Measurements from ENCODE around the gene FXYD6.
A peak's percentile ranks its signal among the peaks of the same experiment; 100 is the strongest.

FXYD6 gene

DNA sequence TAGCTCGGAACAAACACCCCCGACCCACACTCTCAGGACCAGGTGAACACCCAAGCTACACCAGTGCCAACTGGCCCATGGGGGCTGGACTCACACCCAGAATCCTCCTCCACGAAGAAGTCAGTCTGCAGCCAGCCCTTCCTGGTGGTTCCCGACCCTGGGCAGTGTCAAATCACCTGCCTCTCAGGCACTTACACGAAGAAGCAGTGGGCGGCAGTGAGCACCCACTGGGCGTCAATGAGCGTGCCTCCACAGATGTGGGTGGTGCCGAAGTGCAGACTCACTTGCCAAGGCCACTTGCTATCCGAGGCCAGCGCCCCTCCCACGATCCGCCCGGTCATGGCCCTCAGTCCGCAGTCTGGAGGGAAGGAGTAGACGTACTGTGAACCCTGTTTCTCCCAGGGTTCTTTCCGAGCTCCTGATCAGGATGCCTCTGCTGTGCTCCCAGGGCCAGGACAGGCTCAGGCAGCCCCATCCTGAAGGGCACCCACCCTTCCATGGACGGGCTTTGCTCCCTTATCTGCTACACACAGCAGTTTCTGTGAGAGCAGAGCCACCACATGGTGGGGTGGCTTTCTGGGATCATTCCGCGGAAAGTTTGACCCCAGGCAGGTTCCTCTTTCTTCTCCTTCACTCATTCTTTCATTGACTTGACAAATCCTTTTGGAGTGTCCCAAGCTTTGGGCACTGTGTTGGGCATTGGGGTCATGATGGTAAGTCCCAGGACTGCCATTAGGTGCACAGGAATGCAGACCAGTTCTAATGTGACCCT, 33.3 kb upstream of the FXYD6 start:
- DNase-seq, result no peak

- DNase-seq, result no peak
Measured at GRCh38 chr11:117908959-117909610, 32.6 kb upstream of the FXYD6 start.

GRCh38 chr11:117908109-117908895, 31.8 kb upstream of the FXYD6 start:
- no peak for DNase-seq

- DNase-seq, result peak; percentile 97
Measured at GRCh38 chr11:117907276-117908108, 31.0 kb upstream of the FXYD6 start.

GRCh38 chr11:117906710-117907109, 30.3 kb upstream of the FXYD6 start:
- no peak for DNase-seq

GRCh38 chr11:117906126-117906525, 29.7 kb upstream of the FXYD6 start:
- no peak for DNase-seq

- DNase-seq, result no peak
Measured at GRCh38 chr11:117905524-117905923, 29.1 kb upstream of the FXYD6 start.

DNA sequence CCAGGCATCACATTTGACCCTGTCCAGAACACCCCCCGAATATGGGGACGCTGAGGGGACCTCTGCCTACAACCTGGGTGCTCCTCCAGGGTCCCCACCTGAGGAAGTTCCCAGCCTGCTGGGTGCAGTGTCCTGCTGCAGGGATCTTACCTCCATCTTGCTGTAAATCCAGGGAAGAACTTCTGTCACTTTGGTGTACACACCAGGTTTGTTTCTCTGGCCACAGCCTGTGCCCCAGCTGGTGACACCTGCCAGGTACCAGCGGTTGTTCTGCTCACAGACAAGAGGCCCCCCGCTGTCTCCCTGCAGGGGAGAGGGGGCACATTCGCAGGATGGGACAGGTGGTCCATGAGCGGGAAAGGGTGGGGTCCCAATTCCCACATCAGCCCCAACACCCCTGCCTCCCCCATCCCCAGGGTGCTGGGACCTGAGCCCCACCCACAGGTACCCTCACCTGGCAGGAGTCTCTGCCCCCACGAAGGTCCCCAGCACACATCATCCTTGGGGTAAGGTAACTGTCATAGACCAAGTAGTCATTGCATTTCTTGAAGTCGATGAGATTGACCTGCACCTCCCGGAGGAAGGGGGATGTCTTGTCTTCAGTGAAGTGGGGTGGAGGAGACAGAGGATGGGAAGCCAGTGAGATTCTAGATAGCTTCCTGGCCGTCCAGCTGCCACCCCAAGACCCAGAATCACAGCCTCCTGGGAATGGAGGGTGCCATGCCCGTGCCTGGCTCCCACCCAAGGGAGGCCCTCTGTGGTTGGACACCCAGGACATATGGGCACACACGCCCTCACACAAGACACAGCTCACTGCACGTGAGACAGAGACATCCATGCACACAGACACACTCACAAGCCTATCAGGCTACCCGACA, 27.3 kb upstream of the FXYD6 start:
- no peak for DNase-seq

DNA sequence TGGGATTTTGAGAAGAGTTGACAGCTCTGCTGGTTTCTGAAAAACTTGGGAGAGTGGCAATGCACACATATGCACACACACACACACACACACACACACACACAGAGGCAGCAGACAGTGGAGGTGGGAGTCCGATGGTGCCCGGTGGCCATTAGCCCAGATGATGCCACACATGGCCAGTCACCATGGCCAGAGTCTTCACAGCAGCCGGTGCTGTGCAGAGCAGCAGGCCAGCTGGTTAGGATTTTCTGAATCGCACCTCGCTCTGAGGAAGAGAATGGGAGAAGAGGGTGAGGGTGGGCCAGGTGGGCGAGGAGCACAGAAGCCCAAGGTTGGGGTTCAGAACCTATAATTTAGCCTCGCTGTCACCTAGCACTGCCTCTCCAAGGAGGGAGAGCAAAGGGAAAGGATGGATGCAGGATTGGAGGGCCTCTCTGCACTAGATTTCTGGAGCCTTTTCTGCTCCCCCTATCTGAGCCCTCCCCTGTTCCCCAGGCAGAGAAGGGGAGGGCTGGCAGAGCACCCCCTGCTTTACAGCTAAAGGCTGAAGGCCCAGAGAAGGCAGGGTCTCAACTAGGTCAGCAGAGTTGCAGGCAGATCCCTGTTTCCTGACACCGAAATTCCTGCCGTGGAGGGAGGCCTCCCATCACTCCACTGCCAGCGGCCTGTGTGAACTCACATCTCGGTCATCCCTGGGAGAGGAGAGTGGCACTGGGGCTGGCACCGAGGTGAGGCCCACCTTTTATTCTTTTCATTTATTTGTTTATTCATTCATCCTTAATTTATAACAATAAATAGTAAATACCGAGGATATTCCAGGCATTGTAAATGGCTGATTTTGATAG, 25.8 kb upstream of the FXYD6 start:
- DNase-seq, result no peak

DNA sequence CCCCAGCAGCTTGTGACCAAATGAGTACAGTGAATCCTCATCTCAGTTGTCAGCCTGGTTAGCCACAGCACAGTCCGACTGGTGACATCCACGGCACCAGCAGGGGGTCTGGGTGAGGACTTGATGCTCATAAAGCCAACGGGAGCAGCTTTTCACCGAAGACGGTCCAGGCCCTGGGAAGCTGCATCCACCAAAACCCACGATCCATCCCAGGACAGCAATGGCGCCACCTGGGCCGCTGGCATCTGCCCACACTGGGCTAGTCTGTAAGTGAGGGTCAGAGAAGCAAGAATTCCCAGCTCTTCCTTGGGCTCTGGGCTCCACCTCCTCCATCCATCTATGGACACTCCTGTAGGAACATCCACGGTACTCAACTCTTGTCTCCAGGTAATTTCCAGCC, 25.1 kb upstream of the FXYD6 start:
- no peak for DNase-seq

DNA sequence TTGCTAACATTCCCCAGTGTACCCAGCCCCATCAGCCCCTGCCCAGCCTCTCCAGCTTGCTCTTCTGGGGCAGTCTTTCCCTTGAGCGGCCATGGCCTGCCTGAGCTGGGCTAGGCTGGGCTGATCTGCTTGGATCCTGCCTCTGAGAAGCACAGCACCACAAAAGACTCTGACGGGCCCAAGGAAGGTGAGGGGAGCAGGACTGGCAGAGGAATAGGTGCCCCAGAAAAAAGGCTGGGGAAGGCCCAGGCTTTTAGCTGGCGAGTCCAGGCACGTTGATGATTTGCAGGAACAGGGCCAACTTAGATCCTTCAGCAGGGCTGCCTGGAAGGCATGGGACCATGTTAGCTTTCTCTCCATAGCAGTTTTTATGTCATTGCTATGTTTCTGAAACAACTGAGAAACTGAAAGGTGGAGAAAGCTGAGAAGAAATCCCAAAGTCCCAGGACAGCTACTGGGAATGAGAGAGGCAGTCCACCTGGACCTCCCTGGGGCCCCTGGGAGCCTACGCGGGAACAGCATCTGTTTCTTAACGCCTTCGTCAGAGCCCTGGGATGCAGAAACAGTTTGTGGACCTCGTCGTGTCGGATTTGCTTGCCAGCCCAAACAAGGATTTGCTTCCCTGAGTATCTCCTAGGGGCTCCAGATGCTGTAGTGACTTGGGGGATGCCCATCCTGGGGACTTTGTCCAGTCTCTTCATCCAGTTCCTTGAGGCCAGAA, 24.4 kb upstream of the FXYD6 start:
- peak; percentile 52 for DNase-seq

- DNase-seq, result no peak
Measured at GRCh38 chr11:117900121-117900648, 23.7 kb upstream of the FXYD6 start.

GRCh38 chr11:117898059-117898458, 21.6 kb upstream of the FXYD6 start:
- no peak for DNase-seq

DNA sequence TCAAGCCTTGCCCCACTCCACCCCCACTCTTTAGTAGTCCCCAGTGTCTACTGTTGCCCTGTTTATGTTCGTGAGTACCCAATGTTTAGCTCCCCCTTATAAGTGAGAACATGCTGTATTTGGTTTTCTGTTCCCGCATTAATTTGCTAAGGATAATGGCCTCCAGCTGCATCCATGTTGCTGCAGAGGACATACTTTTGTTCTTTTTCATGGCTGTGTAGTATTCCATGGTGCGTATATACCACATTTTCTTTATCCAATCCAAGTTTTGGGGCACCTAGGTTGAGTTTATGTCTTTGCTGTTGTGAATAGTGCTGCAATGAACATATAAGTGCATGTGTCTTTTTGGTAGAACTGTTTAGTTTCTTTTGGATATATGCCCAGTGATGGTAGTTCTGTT, 16.2 kb upstream of the FXYD6 start:
- no peak for DNase-seq

DNA sequence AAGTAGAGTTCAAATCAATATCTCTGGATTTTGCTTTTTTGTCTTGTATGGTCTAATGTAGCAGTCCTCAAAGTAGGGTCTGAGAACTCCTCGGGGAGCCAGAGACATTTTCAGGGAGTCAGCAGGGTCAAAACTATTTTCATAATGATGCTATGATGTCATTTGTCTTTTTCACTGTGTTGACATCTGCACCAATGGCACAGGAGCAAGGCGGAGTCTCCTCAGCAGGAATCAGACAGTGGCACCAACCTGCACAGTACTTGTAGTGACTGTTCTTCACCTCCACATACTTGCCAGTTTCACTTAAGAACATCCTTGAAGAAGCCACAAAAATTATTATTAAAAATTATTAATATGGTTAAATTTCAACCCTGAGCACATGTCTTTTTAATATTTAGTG, 14.9 kb upstream of the FXYD6 start:
- no peak for DNase-seq

DNA sequence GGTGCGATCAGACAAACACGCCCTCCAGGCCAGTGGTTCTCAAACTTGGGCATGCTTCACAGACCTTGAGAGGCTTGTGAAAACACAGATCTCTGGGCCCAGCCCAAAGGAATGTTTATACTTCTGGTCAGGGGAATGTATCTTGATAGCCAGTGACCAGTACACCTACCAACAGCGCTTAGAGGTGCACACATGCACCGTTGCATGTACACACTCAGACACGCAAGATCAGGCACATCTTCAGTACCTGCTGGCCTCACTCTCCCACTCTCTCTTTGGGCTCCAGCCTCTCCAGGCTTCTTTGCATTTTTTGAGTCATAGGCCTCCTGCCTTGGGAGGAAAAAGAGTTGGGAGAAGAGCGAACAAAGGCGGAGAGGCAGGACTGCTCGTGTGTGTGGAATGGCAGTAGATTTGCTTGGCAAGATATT, 11.7 kb upstream of the FXYD6 start:
- no peak for DNase-seq

DNA sequence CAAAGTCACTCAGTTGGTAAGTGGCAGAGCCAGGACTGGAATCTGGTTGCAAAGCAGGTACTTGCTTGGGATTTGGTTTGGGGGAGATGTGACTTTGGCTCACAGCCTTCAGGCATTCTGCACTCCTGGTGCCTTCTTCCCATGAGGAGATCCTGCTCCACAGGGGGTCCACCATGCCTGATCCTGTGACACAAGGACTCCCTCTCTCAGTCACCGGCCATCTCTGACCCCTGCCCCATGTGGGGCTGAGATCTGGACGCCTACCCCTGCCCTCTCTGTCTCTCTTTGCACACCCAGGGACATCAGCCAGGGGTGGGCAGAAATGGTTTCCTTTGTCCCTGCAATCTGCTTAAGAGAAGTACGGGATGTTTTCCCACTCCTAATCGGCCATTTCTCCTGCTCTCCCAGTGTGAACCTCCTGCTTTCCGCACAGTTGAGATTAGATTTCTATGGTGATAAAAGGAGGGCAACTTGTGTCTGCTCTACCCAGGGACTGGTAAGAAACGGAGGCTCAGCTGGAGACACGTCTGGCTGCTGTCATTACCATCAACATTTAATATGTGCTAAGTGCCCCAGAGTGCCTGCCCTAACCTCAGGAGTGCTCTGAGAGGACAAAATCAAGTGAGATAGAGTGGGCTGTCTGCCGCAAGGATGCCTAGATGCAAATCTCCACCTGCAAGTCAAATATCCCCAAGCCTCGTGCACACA, 11.1 kb upstream of the FXYD6 start:
- no peak for DNase-seq

DNA sequence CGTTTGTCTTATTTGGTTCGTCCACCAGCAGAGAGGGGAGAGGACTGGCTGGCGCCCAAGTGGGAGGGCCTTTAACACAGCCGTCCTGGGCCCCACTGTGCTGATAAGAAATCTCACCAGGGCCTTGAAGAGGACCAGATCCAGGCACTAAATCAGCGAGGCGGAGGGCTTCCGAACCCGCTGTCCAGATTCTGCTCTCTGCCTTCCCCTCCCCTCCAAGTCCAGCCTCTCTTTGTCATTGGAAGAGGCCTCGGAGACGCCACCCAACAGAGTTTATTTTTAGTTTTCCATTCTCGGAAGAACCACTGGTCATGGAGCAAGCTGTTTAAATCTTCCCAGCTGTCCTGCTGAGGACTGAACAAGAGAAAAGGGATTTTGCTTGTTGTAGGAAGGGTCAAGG, 9.3 kb upstream of the FXYD6 start:
- no peak for DNase-seq

DNA sequence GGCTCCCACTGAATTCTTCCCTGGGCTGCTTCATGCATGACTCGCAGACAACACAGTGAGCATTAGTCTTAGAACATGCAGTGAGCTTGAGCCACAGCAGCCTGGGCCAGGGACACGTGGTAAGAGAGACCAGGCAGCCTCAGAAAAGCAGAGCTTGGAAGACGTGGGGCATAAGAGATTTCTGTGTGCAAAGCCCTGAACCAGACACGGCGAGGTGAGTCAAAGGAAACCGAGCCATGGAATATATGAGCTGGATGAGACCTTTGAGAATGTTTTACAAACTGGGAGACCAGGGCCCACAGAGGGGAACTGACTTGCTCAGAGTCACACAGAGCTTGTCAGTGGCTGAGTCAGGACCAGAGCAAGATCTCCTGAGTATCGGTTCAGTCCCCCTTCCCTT, 8.5 kb upstream of the FXYD6 start:
- DNase-seq, result no peak
